PFSK-1 (cell line): ENCODE results near the gene PRR20B.
"Not testable (repeated sequence)": the region's sequence is repeated elsewhere in the genome, so short reads cannot be mapped to it uniquely, and the experiment has no call there.

Experiments
- FOXP2 ChIP-seq: optimal IDR thresholded peaks from 2 replicates; pipeline ENCODE3; 2011; ENCODE audit warnings: borderline replicate concordance, control low read depth, inconsistent platforms; ENCODE audit not compliant: insufficient read depth; ENCODE audit errors: extremely low read length, extremely low read depth
- POLR2AphosphoS5 ChIP-seq: IDR thresholded peaks from 2 replicates; pipeline ENCODE4 v1.6.1; 2012; ENCODE audit warnings: low read depth, mild to moderate bottlenecking, control low read depth, low read length, moderate library complexity
- SIN3A ChIP-seq: IDR thresholded peaks from 2 replicates; pipeline ENCODE4 v1.6.1; 2012; ENCODE audit warnings: mild to moderate bottlenecking, low read length, moderate library complexity, borderline replicate concordance; ENCODE audit not compliant: insufficient read depth
- TAF1 ChIP-seq: IDR thresholded peaks from 2 replicates; pipeline ENCODE4 v1.6.1; 2012; ENCODE audit warnings: low read length, control low read depth, borderline replicate concordance; ENCODE audit not compliant: insufficient read depth
- TF ChIP-seq, protein P1 (sequence below), 2 experiments: IDR thresholded peaks; 2 replicates each; pipeline versions ENCODE4 v1.6.1 to v1.8.0; 2011 to 2012; ENCODE audit warnings: low read depth in 2 of 2, low read length in 2 of 2, control low read depth in 1 of 2, inconsistent platforms in 1 of 2, mild to moderate bottlenecking in 1 of 2, moderate library complexity in 1 of 2; ENCODE audit not compliant: insufficient read depth in 1 of 2

Gene PRR20B

GRCh38 chr13:57137585-57137984 is 9.7 kb upstream of the PRR20B start:
- TF ChIP-seq SIN3A (no peak), TAF1 (no peak)

GRCh38 chr13:57138988-57139387 is 8.3 kb upstream of the PRR20B start:
- TF ChIP-seq SIN3A (no peak), POLR2AphosphoS5 (no peak), FOXP2 (no peak), TAF1 (no peak)
- TF ChIP-seq, protein P1, sequence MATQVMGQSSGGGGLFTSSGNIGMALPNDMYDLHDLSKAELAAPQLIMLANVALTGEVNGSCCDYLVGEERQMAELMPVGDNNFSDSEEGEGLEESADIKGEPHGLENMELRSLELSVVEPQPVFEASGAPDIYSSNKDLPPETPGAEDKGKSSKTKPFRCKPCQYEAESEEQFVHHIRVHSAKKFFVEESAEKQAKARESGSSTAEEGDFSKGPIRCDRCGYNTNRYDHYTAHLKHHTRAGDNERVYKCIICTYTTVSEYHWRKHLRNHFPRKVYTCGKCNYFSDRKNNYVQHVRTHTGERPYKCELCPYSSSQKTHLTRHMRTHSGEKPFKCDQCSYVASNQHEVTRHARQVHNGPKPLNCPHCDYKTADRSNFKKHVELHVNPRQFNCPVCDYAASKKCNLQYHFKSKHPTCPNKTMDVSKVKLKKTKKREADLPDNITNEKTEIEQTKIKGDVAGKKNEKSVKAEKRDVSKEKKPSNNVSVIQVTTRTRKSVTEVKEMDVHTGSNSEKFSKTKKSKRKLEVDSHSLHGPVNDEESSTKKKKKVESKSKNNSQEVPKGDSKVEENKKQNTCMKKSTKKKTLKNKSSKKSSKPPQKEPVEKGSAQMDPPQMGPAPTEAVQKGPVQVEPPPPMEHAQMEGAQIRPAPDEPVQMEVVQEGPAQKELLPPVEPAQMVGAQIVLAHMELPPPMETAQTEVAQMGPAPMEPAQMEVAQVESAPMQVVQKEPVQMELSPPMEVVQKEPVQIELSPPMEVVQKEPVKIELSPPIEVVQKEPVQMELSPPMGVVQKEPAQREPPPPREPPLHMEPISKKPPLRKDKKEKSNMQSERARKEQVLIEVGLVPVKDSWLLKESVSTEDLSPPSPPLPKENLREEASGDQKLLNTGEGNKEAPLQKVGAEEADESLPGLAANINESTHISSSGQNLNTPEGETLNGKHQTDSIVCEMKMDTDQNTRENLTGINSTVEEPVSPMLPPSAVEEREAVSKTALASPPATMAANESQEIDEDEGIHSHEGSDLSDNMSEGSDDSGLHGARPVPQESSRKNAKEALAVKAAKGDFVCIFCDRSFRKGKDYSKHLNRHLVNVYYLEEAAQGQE (IDR thresholded peaks at IDR 0.05; ENCODE audit: insufficient read depth in 1 of 2, low read depth in 2 of 2, low read length in 2 of 2), result no peak

- not testable (repeated sequence) for TF ChIP-seq TAF1, FOXP2, SIN3A
Observed at GRCh38 chr13:57140235-57140968, 6.9 kb upstream of the PRR20B start, which contains the start of gene PRR20A. Gene PRR20A (plus strand): TSS chr13:57140918. CDS start chr13:57141305, 387 bp downstream.

- not testable (repeated sequence) for TF ChIP-seq TAF1, FOXP2, SIN3A
Observed at GRCh38 chr13:57153761-57154160, 6.5 kb downstream of the PRR20B start, which contains the start of gene PRR20C. Gene PRR20C (plus strand): TSS chr13:57154061. CDS start chr13:57154448, 387 bp downstream.

GRCh38 chr13:57160332-57160731 is 13.0 kb downstream of the PRR20B start, which contains the start of gene PRR20D:
Gene PRR20D (plus strand): TSS chr13:57160632. CDS start chr13:57161019, 387 bp downstream.
- TF ChIP-seq FOXP2, POLR2AphosphoS5, SIN3A: not testable (repeated sequence)

GRCh38 chr13:57166897-57167296 is 19.6 kb downstream of the PRR20B start, which contains the start of gene PRR20E:
Gene PRR20E (plus strand): TSS chr13:57167197. CDS start chr13:57167584, 387 bp downstream.
- not testable (repeated sequence) for TF ChIP-seq TAF1, POLR2AphosphoS5
- TF ChIP-seq, protein P1 (IDR thresholded peaks at IDR 0.05; ENCODE audit: insufficient read depth in 1 of 2, low read depth in 2 of 2, low read length in 2 of 2), result not testable (repeated sequence)

GRCh38 chr13:57191667-57192066 is 44.4 kb downstream of the PRR20B start:
- no peak for TF ChIP-seq FOXP2
- TF ChIP-seq POLR2AphosphoS5, result no peak
- TF ChIP-seq SIN3A, result no peak
- TF ChIP-seq, protein P1 (IDR thresholded peaks at IDR 0.05; ENCODE audit: insufficient read depth in 1 of 2, low read depth in 2 of 2, low read length in 2 of 2), result no peak
- no peak for TF ChIP-seq TAF1
